Measurements from ENCODE around the gene DSCAM.

DNA sequence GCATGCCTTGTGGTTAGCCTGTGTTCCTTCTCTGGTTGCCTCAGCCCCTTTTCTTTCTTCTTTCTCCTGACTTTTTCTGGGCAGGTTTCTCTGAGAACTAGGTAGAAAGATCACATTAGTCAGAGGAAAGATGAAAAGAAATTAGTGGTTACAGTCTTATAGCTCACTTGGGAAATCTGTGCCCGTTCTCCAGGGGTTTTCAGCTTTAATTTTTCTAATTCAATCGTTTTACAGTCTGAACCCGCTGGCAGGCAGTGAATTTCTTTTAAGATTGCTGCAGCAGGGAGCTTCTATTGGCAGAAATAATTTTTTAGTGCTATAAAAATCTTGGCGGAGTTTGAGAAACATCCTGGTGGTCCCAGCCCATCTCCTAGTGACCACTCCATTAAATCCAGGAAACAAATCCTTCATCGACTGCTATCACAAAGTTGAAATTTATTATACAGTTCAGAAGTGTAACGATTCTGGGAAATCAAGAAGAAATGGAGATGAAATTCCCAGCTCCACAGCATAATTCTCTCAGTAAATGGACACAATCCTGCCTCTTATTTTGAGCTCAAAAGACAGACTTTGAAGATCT is 866.6 kb downstream of the DSCAM start:
- TF ChIP-seq, protein P1, sequence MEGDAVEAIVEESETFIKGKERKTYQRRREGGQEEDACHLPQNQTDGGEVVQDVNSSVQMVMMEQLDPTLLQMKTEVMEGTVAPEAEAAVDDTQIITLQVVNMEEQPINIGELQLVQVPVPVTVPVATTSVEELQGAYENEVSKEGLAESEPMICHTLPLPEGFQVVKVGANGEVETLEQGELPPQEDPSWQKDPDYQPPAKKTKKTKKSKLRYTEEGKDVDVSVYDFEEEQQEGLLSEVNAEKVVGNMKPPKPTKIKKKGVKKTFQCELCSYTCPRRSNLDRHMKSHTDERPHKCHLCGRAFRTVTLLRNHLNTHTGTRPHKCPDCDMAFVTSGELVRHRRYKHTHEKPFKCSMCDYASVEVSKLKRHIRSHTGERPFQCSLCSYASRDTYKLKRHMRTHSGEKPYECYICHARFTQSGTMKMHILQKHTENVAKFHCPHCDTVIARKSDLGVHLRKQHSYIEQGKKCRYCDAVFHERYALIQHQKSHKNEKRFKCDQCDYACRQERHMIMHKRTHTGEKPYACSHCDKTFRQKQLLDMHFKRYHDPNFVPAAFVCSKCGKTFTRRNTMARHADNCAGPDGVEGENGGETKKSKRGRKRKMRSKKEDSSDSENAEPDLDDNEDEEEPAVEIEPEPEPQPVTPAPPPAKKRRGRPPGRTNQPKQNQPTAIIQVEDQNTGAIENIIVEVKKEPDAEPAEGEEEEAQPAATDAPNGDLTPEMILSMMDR (IDR thresholded peaks at IDR 0.05), result no peak
- TF ChIP-seq POLR2A (IDR thresholded peaks at IDR 0.05), result no peak
